ENCODE results near the gene RPS6KA2.

GRCh38 chr6:166617359-166617758 lies 9.7 kb downstream of the RPS6KA2 start:
- TF ChIP-seq CTCF (IDR thresholded peaks at IDR 0.05) (no peak), EZH2 (IDR thresholded peaks at IDR 0.05; ENCODE audit: borderline replicate concordance, insufficient read depth, low read depth, low read length, poor library complexity, severe bottlenecking) (no peak)

Measured in B cell (primary cell).